ENCODE measurements around the gene TMEM120A. TPM values are rescaled to one million over a fixed set of nuclear protein-coding genes. Genes with fewer than 3 reads are reported as not detected.

Gene TMEM120A
- total RNA-seq, 1 donor: 9.4 TPM

Small RNA genes within 50 kb of the gene (small RNA-seq; reads per million reads assigned to genes)
- 5.3 reads per million, percentile 88 among the genes with 10 or more reads in this experiment for gene SNORA14A

Other genes starting within 250 kb of the TMEM120A start
- not detected for gene CCL26, start 222.4 kb downstream of the TMEM120A start, total RNA-seq
- gene CCL24, start 180.8 kb downstream of the TMEM120A start, total RNA-seq: not detected
- gene RHBDD2, start 115.6 kb downstream of the TMEM120A start, total RNA-seq: 32.0 TPM
- gene POR, start 79.4 kb downstream of the TMEM120A start, total RNA-seq: 50.4 TPM
- gene STYXL1, start 53.4 kb upstream of the TMEM120A start, total RNA-seq: 29.1 TPM
- gene MDH2, start 53.5 kb upstream of the TMEM120A start, total RNA-seq: 67.6 TPM
- gene SRRM3, start 207.3 kb upstream of the TMEM120A start, total RNA-seq: under 0.01 TPM

Measured in hematopoietic multipotent progenitor cell (in vitro differentiated cells).